ENCODE data around the gene SNRNP200. TPM values are rescaled to one million over a fixed set of nuclear protein-coding genes. Genes with fewer than 3 reads are reported as not detected.

Gene SNRNP200
- total RNA-seq, 1 donor from 2014 or later = 114 TPM

DNA sequence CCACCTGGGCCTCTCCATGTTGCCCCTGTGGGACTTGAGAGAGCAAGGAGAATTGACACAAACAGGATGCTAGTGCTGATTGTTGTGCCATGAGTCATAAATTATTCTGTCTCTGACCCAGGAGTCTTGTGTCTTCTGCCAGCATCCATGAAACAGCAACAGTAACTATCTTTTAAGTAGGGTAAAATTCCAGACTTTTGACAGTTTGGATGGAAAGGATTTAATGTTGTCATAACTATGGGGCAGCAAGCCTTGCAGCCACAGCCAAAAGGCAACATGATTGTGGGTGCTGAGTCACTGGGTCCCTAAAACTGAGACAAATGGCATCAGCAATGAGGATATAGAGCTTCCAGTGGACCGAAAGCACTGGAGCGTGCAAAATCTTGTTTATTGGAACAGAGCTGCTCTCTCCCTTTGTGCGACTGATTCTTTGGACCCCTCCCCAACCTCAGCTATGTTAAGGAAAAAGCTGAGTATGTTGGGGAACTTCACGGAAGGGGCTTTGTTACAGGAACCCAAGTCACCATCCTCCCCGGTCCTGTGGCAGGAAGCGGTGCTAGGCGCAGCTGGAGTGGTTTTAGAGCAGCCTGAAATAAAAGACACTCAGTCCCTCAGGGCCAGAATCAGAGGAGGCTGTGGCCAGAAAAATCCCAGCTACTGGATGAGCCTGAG is 10.2 kb upstream of the SNRNP200 start:
- TF ChIP-seq CTCF (IDR thresholded peaks at IDR 0.05) = no peak
- H3K36me3 Mint-ChIP-seq (ENCODE audit: unreplicated experiment) = no peaks in the 10 kb centered on the region
- H3K9me3 Mint-ChIP-seq (ENCODE audit: unreplicated experiment) = no peaks in the 10 kb centered on the region
- no peak overlapping the region for H3K4me3 Mint-ChIP-seq (ENCODE audit: unreplicated experiment)
- no peak for DNase-seq (ENCODE audit: extremely low spot score, unreplicated experiment)
- peaks cover 12% of the 10 kb centered on the region for H3K4me1 Mint-ChIP-seq (ENCODE audit: unreplicated experiment)
- peaks cover 15% of the 10 kb centered on the region for H3K27me3 Mint-ChIP-seq (ENCODE audit: unreplicated experiment)
- no peak overlapping the region for H3K27ac Mint-ChIP-seq (ENCODE audit: unreplicated experiment)

- no peak for DNase-seq (ENCODE audit: extremely low spot score, unreplicated experiment)
- Mint-ChIP-seq H3K27me3 (ENCODE audit: unreplicated experiment) (peaks cover 11% of the 10 kb centered on the region), H3K4me1 (ENCODE audit: unreplicated experiment) (peaks cover 12% of the 10 kb centered on the region), H3K27ac (ENCODE audit: unreplicated experiment) (no peak overlapping the region), H3K36me3 (ENCODE audit: unreplicated experiment) (no peaks in the 10 kb centered on the region), H3K9me3 (ENCODE audit: unreplicated experiment) (no peaks in the 10 kb centered on the region), H3K4me3 (ENCODE audit: unreplicated experiment) (no peak overlapping the region)
- TF ChIP-seq CTCF (IDR thresholded peaks at IDR 0.05) = no peak
Measured at GRCh38 chr2:96315005-96315399, 9.7 kb upstream of the SNRNP200 start.

DNA sequence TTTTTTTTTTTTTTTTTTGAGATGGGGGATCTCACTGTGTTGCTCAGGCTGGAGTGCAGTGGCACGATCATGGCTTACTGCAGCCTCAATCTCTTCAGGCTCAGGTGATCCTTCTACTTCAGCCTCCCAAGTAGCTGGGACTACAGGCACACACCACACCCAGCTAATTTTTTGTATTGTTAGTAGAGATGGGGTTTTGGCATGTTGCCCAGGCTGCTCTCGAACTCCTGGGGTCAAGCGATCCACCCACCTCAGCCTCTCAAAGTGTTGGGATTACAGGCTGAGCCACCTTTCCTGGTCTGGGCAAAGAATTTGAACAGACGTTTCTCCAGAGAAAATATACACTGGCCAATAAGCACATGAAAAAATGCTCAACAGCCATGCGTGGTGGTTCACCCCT is 2.9 kb upstream of the SNRNP200 start:
- no peaks in the 10 kb centered on the region for H3K9me3 Mint-ChIP-seq (ENCODE audit: unreplicated experiment)
- no peak for DNase-seq (ENCODE audit: extremely low spot score, unreplicated experiment)
- peaks cover 26% of the 10 kb centered on the region for H3K4me1 Mint-ChIP-seq (ENCODE audit: unreplicated experiment)
- no peak overlapping the region for H3K27ac Mint-ChIP-seq (ENCODE audit: unreplicated experiment)
- H3K27me3 Mint-ChIP-seq (ENCODE audit: unreplicated experiment) = peaks cover 3% of the 10 kb centered on the region
- no peak for TF ChIP-seq CTCF (IDR thresholded peaks at IDR 0.05)
- H3K4me3 Mint-ChIP-seq (ENCODE audit: unreplicated experiment) = no peak overlapping the region
- H3K36me3 Mint-ChIP-seq (ENCODE audit: unreplicated experiment) = peaks cover 11% of the 10 kb centered on the region

DNA sequence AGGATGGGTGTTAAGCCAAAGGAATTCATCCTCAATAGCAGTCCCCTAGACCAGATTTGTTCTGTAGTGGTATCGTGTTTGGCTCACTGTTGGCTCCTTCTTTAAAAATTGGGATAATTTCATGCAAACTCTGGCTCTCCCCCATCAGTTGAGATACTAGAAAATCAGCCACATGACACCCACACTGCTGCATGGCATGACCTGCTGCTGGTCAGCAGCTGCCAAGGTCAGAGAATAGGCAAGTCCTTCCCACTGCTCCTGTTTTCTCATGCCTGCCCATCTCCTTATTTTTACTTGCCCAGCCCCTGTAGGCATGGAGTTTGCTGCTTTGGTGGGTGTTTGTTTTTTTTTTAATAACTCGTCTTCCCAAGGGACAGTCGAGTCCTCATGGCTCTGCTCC is 1.0 kb upstream of the SNRNP200 start:
- no peaks in the 10 kb centered on the region for H3K9me3 Mint-ChIP-seq (ENCODE audit: unreplicated experiment)
- peaks cover 28% of the 10 kb centered on the region for H3K36me3 Mint-ChIP-seq (ENCODE audit: unreplicated experiment)
- H3K4me1 Mint-ChIP-seq (ENCODE audit: unreplicated experiment) = peaks cover 27% of the 10 kb centered on the region
- H3K27ac Mint-ChIP-seq (ENCODE audit: unreplicated experiment) = peak overlapping the region; percentile 95
- DNase-seq (ENCODE audit: extremely low spot score, unreplicated experiment) = no peak
- TF ChIP-seq CTCF (IDR thresholded peaks at IDR 0.05) = no peak
- no peaks in the 10 kb centered on the region for H3K27me3 Mint-ChIP-seq (ENCODE audit: unreplicated experiment)
- peak overlapping the region; percentile 100 for H3K4me3 Mint-ChIP-seq (ENCODE audit: unreplicated experiment)

GRCh38 chr2:96305979-96306308 is 598 bp upstream of the SNRNP200 start:
- DNase-seq (ENCODE audit: extremely low spot score, unreplicated experiment) = no peak
- peaks cover 27% of the 10 kb centered on the region for H3K4me1 Mint-ChIP-seq (ENCODE audit: unreplicated experiment)
- H3K27me3 Mint-ChIP-seq (ENCODE audit: unreplicated experiment) = no peaks in the 10 kb centered on the region
- peak overlapping the region; percentile 95 for H3K27ac Mint-ChIP-seq (ENCODE audit: unreplicated experiment)
- TF ChIP-seq CTCF (IDR thresholded peaks at IDR 0.05) = no peak
- peak overlapping the region; percentile 100 for H3K4me3 Mint-ChIP-seq (ENCODE audit: unreplicated experiment)
- no peaks in the 10 kb centered on the region for H3K9me3 Mint-ChIP-seq (ENCODE audit: unreplicated experiment)
- peaks cover 31% of the 10 kb centered on the region for H3K36me3 Mint-ChIP-seq (ENCODE audit: unreplicated experiment)
